KBM-7 (cell line): Measurements from ENCODE around the gene NDST3.

Experiments
- DNase-seq: peaks from one replicate; pipeline ENCODE4 v3.0.0-alpha.2; 2015
- in situ Hi-C: fragments of 300-500 bp; cut with MboI; formaldehyde crosslinking; loops from 2 replicates; pipeline ENCODE4 v1.14.3; 2020; ENCODE audit warnings: low sequenced_read_pairs, low pct_unique_long_range_greater_than_20kb, mixed read lengths

The NDST3 gene

GRCh38 chr4:118171381-118171780 is 137.1 kb downstream of the NDST3 start:
- DNase-seq, result no peak
- in situ Hi-C loops, result no loop called here

- DNase-seq, result no peak
- in situ Hi-C loops, result no loop called here
Observed at GRCh38 chr4:118173126-118173525, 138.8 kb downstream of the NDST3 start.

- peak; percentile 81 for DNase-seq
- in situ Hi-C loops, result no loop called here
Observed at GRCh38 chr4:118173956-118174725, 139.9 kb downstream of the NDST3 start.

- in situ Hi-C loops, result no loop called here
- DNase-seq, result peak; percentile 81
Observed at GRCh38 chr4:118175506-118175905, 141.2 kb downstream of the NDST3 start.

GRCh38 chr4:118177126-118177525 is 142.8 kb downstream of the NDST3 start:
- in situ Hi-C loops, result no loop called here
- no peak for DNase-seq

- DNase-seq, result peak; percentile 9
- in situ Hi-C loops, result no loop called here
Observed at GRCh38 chr4:118180776-118181175, 146.5 kb downstream of the NDST3 start.

DNA sequence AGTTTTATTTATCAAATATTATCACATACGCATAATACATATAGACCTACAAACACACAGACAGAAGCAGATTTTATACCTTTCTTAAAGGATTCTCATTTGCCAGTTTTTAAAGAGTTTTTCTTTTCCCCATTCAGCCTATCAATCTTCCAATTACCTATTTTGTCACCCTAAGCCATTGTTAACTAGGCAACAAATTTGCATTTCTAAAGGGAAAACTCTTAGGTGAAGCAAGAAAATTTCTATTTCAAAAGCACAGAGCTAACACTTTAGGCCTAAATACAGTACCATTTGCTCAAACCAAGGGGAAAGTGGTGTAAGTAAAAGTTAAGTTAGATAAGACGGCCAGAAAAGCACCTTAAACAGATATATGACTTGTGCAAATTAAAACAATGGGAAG is 156.6 kb downstream of the NDST3 start:
- no peak for DNase-seq
- in situ Hi-C loops, result no loop called here

DNA sequence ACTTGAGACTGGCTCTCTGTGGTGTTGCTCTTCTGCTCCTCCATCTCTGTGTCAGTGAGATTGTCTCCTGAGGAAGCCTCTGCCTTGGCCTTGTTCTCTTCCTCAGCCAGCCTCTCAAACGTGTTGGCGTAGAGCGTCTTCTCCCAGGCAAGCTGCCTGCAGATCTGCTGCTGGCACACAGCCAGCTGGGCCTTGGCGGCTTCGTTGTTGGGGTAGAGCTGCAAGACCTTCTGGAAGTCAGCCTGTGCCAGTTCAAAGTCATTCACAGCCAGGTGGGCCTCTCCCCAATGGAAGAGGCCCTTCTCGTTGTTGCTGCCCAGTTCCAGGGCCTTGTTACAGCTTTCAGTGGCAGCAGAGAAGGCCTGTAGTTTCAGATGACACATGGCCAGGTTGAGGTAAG is 159.1 kb downstream of the NDST3 start:
- DNase-seq, result no peak
- in situ Hi-C loops, result no loop called here

- in situ Hi-C loops, result no loop called here
- DNase-seq, result no peak
Observed at GRCh38 chr4:118206627-118207026, 172.3 kb downstream of the NDST3 start.

DNA sequence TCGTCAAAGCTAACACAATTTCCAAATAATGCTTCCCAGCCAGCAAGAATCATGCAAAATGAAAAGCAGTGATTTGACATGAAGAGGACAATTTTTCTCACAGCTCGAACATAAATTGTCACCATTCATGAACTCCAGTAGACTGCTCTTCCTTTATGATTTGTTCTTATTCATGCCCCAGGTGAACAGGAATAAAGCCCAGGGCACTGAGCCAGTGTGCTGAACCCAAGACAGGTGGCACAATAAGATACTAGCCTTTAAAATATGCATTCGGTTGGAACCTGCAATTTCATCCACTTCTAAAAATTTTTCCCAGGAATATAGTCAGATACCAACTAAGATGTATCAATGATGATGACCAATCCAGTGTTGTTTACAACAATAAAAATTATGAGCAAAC is 178.8 kb downstream of the NDST3 start:
- in situ Hi-C loops, result no loop called here
- no peak for DNase-seq

GRCh38 chr4:118215826-118216225 is 181.5 kb downstream of the NDST3 start:
- no peak for DNase-seq
- in situ Hi-C loops, result no loop called here

GRCh38 chr4:118221227-118221800 is 187.0 kb downstream of the NDST3 start:
- in situ Hi-C loops, result no loop called here
- DNase-seq, result peak; percentile 9

DNA sequence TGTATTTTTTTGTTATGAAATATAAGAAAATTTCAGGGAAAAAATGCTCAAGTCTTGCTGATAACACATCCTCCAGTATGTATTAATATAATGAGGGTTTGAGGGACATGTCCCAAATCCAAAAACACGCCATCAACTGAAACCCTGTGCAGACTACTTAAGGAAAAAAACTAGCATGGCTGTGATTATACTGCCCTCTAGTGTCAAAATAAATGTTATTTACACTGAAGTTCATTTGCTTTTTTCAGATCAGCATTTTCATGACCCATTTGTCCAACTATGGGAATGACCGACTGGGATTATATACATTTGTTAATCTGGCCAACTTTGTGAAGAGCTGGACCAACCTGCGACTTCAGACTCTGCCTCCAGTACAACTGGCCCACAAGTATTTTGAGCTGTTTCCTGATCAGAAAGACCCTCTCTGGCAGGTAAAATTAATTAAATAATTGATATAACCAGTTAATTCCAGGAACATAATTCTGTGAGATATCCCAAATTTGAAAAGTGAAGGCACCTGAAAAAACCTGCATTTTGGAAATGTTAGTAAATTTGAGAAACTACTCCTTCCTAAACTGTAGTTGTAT is 190.1 kb downstream of the NDST3 start:
- in situ Hi-C loops, result no loop called here
- peak; percentile 76 for DNase-seq

GRCh38 chr4:118225511-118225910 is 191.2 kb downstream of the NDST3 start:
- DNase-seq, result no peak
- in situ Hi-C loops, result no loop called here

GRCh38 chr4:118226311-118227010 is 192.2 kb downstream of the NDST3 start:
- in situ Hi-C loops, result no loop called here
- DNase-seq, result no peak

DNA sequence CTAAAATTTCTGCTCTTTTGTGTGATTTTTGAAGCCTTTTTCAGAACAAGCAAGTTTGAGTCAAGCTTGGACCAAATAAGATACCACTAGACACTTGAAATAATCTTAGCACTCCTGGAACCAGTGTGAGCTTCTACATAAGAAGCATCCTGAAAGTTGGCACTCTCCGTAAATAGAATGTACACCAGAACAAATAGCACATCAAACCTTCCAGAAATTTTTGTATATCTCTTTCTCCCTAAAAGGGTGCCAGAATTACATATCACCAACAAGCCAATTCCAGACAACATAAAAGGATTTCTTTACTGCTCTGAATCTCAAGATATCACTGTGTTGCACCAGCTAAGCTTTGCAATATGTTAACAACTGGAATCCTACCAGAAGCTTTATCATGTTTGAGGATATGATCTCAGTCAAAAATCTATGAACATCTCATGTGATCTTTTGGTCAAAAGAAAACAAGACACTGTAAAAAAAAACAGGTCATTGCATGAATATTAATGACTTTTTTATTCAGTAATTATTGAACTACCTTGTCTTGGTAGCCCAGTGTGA is 201.4 kb downstream of the NDST3 start:
- in situ Hi-C loops, result no loop called here
- DNase-seq, result no peak

- in situ Hi-C loops, result no loop called here
- DNase-seq, result no peak
Observed at GRCh38 chr4:118237531-118237930, 203.2 kb downstream of the NDST3 start.

DNA sequence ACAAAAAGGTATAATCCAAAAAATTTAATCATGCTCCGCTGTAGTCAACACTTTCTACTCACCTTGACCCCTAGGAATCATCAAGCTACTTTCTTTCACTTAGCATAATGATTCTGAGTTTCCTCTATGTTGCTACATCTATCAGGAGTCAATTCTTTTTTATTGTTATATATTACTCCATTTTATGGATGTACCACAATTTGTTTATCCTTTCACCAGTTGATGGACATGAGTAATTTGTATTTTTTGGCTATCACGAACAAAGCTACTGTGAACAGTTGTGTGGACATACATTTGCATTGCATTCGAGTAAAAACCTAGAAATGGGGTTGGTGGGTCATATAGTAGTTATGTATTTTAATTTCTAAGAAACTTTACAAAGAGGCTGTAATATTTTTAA is 215.6 kb downstream of the NDST3 start:
- no peak for DNase-seq

GRCh38 chr4:118254368-118254767 is 220.1 kb downstream of the NDST3 start:
- no peak for DNase-seq
- in situ Hi-C loops, result no loop called here

More for the DNA sequence above, 215.6 kb downstream of the NDST3 start:
- in situ Hi-C loops, result no loop called here

DNA sequence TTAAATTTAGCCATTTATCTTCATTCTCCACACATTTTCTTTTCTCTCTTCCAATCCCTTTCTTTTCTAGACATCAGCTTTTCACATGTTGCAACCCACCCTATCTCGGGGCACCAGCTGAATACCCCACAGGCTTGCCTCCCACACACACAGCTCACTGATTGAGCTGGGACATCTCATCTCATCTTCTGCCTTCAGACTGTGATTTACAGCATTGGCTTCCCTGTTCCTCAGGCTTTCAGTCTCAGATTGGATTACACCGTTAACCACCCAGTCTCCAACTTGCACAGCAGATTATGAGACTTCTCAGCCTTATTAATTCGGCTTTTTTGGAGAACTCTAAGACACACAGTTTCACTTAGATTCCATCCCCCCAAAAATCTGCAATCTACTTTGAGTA is 224.8 kb downstream of the NDST3 start:
- in situ Hi-C loops, result no loop called here

More for the DNA sequence above, 224.8 kb downstream of the NDST3 start:
- DNase-seq, result no peak
